ENCODE data around the gene IKZF3.

Gene IKZF3

GRCh38 chr17:39804839-39805238, 59.3 kb downstream of the IKZF3 start:
- no peak overlapping the region for H3K4me3 ChIP-seq (ENCODE audit: low read length)
- no peak for DNase-seq (ENCODE audit: low read depth)
- no peak for TF ChIP-seq CTCF (conservative IDR thresholded peaks at IDR 0.05; ENCODE audit: low read depth, low read length)

DNA sequence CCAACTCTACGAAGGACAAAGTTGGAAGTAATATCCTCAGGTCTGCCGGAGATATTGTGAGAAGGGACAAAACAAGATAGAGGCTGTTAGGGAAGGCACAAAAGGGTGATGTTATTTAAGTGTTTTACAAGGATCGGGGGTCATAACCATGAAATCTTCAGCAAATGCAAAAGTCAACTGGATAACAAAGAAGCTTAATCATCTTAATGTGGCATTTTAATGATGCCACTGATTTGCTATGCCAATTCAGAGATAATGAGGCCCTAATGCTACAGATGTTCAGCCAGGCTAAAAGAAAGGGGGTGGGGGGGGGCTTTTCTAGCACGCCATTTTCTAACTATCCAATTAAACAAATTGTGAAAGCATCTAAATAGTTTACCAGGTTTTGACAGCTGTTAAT, 63.1 kb downstream of the IKZF3 start:
- no peak for DNase-seq (ENCODE audit: low read depth)
- TF ChIP-seq CTCF (conservative IDR thresholded peaks at IDR 0.05; ENCODE audit: low read depth, low read length): no peak
- no peak overlapping the region for H3K4me3 ChIP-seq (ENCODE audit: low read length)

DNA sequence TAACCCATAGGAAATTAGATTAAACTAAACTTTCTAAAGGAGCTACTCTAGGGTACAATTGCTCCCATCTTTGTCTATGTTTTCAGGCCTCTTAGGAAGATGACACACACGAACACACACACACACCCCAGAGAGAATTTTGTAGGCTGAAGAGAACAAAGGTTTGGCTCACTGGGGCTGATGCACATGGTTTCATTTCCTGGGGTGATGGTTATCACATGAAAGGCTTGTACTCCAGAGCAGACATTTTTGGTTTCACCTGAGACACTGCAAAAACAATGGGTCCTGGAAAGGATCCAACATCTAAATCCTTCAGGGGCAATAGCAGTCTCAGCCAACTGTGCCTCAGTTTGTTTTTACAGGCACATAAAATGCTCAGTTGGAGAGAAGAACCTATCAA, 63.6 kb downstream of the IKZF3 start:
- TF ChIP-seq CTCF (conservative IDR thresholded peaks at IDR 0.05; ENCODE audit: low read depth, low read length): no peak
- no peak overlapping the region for H3K4me3 ChIP-seq (ENCODE audit: low read length)
- DNase-seq (ENCODE audit: low read depth): no peak

GRCh38 chr17:39799395-39799794, 64.7 kb downstream of the IKZF3 start:
- H3K4me3 ChIP-seq (ENCODE audit: low read length): no peak overlapping the region
- no peak for DNase-seq (ENCODE audit: low read depth)
- no peak for TF ChIP-seq CTCF (conservative IDR thresholded peaks at IDR 0.05; ENCODE audit: low read depth, low read length)

DNA sequence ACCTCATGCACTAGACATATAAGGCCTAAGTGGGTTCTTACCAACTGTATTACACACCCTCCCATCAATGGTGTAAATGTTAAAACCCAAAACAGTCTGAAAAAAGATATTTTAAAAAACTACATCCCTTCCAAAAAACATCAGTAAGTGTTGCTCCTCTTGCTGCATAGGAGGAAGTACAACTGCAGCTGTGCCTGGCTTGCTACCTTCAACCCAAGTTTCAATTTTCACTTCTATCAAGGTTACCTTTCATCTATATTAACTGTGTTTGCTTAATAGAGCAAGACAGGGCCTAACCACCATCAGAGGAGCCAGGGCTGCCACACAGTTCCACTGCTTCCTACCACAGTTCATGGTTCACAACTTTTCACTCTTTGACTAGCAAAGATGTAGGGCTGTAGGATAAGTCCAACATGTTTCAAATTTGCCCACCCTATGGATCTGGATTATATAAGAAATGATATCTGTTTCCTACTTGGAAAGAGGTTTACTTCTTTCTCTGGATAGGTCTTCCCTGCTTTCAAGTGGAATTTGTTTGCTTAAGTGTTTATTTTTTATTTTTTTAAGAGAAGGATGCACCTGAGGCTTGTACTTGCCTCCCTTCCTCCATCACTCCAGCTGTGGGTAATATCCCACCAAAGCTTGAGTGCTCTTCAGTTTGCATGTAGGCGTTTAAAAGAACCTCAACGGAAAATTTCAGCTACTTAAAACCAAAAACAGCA, 69.7 kb downstream of the IKZF3 start:
- no peak for TF ChIP-seq CTCF (conservative IDR thresholded peaks at IDR 0.05; ENCODE audit: low read depth, low read length)
- no peak for DNase-seq (ENCODE audit: low read depth)
- H3K4me3 ChIP-seq (ENCODE audit: low read length): no peak overlapping the region

DNA sequence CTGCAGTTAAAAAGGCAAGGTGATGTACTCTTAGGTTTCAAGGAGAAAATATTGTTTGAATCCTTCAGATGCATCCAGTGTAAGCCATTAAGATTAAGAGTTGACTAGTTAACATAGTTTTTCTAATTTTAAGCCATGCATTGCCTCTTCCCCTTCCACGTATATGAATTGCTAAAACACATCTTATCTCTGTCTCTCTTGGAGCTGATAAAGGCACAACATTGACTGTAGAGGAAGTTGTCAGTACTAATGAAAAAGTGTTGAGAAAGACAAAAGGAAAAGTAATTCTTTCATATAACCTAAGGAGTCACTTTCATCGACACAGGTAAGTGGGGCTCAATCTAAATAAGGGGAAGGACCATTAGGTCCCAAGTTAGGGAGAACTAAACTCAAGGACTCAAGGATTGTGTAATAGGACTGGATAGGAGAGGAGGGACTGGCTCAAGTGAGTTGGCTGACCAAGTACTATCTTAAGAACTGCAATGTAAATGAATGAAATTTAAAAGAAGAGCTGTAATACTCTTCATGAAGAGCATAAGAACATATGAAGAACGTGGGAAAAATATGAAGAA, 70.7 kb downstream of the IKZF3 start:
- no peak for DNase-seq (ENCODE audit: low read depth)
- no peak for TF ChIP-seq CTCF (conservative IDR thresholded peaks at IDR 0.05; ENCODE audit: low read depth, low read length)
- no peak overlapping the region for H3K4me3 ChIP-seq (ENCODE audit: low read length)

Measured in retinal pigment epithelial cell (primary cell).